DMS153 (cell line): ENCODE measurements around the gene BRCA1.
A peak's percentile ranks its signal among the peaks of the same experiment; 100 is the strongest.
"Not testable (repeated sequence)": the region's sequence is repeated elsewhere in the genome, so short reads cannot be mapped to it uniquely, and the experiment has no call there.

Source experiments
- DNase-seq: peaks from one replicate; lab custom pipeline; 2025; lab: John Stamatoyannopoulos, UW

BRCA1 gene

DNA sequence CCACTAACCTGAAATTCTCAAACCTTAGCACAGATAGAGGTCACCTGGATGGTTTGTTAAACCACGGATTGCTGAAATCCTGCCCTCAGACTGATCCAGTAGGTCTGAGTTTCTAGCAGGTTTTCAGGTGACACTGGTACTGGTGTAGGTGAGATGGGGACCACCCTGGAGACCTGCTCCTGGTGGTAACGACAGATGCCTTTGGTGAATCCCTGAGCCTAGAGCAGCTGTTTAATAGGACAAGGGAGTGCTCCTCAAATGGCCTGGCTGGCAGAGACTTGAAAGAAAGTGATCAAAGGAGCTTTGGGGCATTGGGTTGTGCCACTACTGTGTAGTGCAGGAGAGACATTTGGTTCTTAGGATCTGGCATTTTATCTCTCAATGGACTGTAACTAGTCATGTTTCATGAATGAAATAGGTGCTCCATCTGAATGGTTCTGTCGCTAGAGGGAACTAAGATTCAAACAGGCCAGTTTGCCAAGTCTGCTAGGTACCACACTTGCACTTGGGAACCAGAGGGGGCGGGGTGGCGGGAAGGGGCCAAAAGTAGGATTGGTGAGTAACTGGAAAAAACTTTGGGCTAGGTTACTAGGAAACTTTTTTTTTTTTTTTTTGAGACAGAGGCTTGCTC is 121.5 kb downstream of the BRCA1 start:
- no peak for DNase-seq

- DNase-seq = not testable (repeated sequence)
Measured at GRCh38 chr17:43000894-43001293, 124.3 kb downstream of the BRCA1 start.

DNA sequence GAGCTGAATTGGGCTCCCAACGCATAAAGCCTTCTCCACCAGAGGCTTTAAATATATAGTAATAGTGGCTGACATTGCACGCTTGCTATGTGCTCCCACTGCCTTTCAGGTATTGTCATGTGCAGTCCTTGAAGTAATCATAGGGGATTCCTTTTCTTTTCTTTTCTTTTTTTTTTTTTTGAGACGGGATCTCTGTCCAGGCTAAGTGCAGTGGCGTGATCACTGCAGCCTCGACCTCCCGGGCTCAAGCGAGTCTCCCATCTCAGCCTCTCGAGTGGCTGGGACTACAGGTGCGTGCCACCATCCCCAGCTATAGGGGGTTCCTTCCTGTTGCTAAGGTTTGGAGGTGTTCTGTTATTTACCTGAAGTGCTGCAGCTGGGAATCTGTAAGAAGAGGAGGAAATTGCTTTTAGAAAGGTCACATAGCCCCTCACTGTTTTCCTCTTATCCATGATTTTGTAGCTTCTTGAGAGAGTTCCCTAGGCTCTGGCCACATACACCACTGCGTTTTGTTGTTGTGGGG is 126.1 kb downstream of the BRCA1 start:
- DNase-seq = no peak

DNA sequence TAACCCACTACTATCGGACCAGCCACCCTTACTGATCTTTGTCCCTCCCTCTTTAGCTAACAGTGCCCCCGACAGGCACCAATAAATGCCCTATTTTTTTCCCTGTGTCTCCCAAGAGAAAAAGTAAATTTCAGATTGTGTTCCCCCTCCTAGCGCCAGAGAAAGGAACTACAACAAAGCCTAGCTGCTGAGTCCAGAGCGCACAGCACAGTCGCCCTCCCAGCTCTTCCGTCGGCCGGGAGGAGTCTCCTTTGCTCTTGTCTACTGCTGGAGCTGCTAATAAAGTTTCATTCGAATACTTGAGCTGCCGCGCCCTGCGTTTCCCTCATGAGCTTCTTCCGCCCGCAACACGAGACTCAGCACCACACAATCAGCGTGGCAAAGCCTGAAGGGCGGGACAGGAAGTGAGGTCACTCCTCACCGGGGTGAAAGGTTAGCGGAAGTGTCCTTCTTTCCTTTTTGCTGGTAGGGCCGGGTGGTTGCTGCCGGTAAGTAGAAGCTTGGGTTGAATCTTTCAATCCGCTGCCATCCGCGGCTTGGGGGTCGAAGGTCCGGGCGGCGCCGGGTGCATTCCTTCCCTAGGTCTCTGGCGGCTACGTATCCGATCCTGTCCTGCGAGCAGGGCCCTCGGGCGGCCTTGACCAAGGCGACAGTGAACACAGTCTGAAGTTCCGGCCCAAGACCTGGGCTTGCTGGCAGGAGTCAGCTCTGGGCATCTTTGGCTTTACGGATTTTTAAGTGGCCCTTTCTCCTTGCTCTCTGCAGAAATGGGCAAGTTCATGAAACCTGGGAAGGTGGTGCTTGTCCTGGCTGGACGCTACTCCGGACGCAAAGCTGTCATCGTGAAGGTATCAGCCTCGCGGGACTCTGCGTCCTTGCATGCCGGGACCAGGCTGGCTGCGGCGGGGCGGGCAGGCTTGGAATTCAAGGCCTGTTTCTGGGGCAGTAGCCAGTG is 126.9 kb downstream of the BRCA1 start, which contains the start of gene RPL27:
Gene RPL27, plus strand, starts transcription at position 436 of the 955 bp plus-strand sequence. Its CDS starts 332 bp downstream, at position 768.
- peak; percentile 100 for DNase-seq

DNA sequence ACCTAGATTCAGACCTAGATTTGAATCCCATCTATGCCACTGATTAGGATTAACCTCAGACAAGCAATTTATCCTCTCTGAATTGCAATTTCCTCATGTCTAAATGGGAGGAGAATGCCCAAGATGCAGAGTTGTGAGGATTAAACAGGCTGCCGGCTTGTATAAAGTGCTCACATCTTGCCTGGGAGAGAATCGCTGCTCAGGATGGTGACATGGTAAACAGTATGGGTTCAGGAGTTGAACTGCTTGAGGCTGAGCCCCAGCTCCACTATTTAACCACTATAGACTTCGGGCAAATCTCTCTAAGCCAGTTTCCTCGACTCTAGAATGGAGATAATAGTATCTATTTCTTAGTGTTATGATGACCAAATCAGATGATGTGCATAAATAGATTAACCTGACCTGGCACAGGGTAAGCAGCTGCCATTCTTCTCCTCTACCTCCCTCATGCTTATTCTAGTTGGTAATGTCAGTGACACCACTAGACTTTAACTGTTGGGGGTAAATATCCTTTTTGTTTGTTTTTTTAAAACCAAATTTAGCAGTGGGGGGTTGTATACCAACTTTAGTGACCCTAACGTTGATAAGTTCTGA is 127.7 kb downstream of the BRCA1 start:
- DNase-seq = no peak
